GM12878 (cell line): ENCODE measurements around the gene PLK2.

ENCODE experiments used
- CREB1 ChIP-seq: IDR thresholded peaks from 2 replicates; pipeline ENCODE4 v1.6.1; 2012; ENCODE audit warnings: low read depth, mild to moderate bottlenecking, inconsistent platforms
- CTCF ChIP-seq, 3 experiments: IDR thresholded peaks in 2 of 3; conservative IDR thresholded peaks in 1 of 3; 2 replicates each; pipeline ENCODE4 v1.5.1; 2011; ENCODE audit warnings: low read depth in 3 of 3, low read length in 3 of 3, mild to moderate bottlenecking in 3 of 3, control low read depth in 2 of 3, moderate library complexity in 2 of 3, inconsistent platforms in 1 of 3, mixed read lengths in 1 of 3; ENCODE audit not compliant: control insufficient read depth in 2 of 3, insufficient read depth in 1 of 3; ENCODE audit errors: extremely low read depth in 1 of 3
- E2F8 ChIP-seq: fragments of 450-650 bp; IDR thresholded peaks from 2 replicates; pipeline ENCODE4 v1.6.1; 2018; ENCODE audit warnings: mild to moderate bottlenecking, low read depth, moderate library complexity; ENCODE audit not compliant: partially characterized antibody
- MXI1 ChIP-seq: fragments of 150-350 bp; IDR thresholded peaks from 2 replicates; pipeline ENCODE4 v1.6.1; 2011; ENCODE audit warnings: low read depth, mild to moderate bottlenecking, inconsistent platforms, low read length, improper control_type of control experiment
- NKRF ChIP-seq: fragments of 450-650 bp; conservative IDR thresholded peaks from 2 replicates; pipeline ENCODE4 v1.6.1; 2017; ENCODE audit warnings: mild to moderate bottlenecking, moderate library complexity
- POLR2A ChIP-seq: IDR thresholded peaks from 2 replicates; pipeline ENCODE4 v1.6.1; 2011; ENCODE audit warnings: low read depth, mild to moderate bottlenecking, low read length
- RELA ChIP-seq: fragments of 450-650 bp; IDR thresholded peaks from 2 replicates; pipeline ENCODE4 v1.8.0; 2014; ENCODE audit warnings: borderline replicate concordance; ENCODE audit not compliant: partially characterized antibody
- RELB ChIP-seq: fragments of 450-650 bp; IDR thresholded peaks from 2 replicates; pipeline ENCODE4 v1.6.1; 2017; ENCODE audit warnings: low read depth, mild to moderate bottlenecking, moderate library complexity
- REST ChIP-seq: IDR thresholded peaks from 2 replicates; pipeline ENCODE4 v1.6.1; 2012; ENCODE audit warnings: mild to moderate bottlenecking, low read depth, low read length

DNA sequence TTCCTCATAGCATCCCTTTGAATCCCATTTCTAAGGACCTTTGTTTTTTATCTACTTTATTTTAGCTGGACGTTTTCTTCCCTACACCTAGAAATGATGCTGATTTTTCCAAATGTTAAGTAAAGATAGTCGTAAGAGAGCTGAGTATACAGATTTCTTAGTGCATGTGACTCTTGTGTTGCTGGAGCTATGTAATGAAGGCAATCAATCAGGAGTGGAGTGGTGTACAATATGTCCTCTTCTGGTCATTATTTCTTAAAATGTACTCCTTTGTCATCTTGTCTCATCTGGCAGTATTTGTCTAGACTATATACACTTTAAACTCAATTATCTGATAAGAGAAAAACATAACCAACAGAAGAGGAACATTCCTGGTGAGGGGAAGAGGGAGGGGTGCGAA lies 44.9 kb upstream of the PLK2 start:
- no peak for TF ChIP-seq CTCF (IDR thresholded peaks at IDR 0.05 in 2 of 3, conservative IDR thresholded peaks at IDR 0.05 in 1 of 3; ENCODE audit: control insufficient read depth in 2 of 3, extremely low read depth in 1 of 3, insufficient read depth in 1 of 3, low read depth in 3 of 3, low read length in 3 of 3)
- TF ChIP-seq CREB1, result no peak
- no peak for TF ChIP-seq MXI1
- TF ChIP-seq POLR2A, result no peak
- no peak for TF ChIP-seq REST
- TF ChIP-seq RELB, result no peak
- no peak for TF ChIP-seq NKRF
- TF ChIP-seq E2F8, result no peak
- no peak for TF ChIP-seq RELA
